Measurements from ENCODE around the gene PKIB. TPM values are rescaled to one million over a fixed set of nuclear protein-coding genes. Genes with fewer than 3 reads are reported as not detected.

PKIB gene
- polyA plus RNA-seq, 6 donors from 2014 or later = 0.53 to 0.68 TPM; not detected in 4

- Mint-ChIP-seq H3K27ac (no peak overlapping the region), H3K9me3 (peaks cover 0 to 9% (median under 1%) of the 10 kb centered on the region in 7 donors)
Observed at GRCh38 chr6:122681705-122682104, 71.5 kb downstream of the PKIB start.

GRCh38 chr6:122683989-122684651 lies 73.9 kb downstream of the PKIB start:
- Mint-ChIP-seq H3K27me3 (peaks cover 0 to 5% (median 0%) of the 10 kb centered on the region in 3 donors), H3K4me1 (no peaks in the 10 kb centered on the region), H3K4me3 (no peak overlapping the region), H3K9me3 (peaks cover 0 to 7% (median 1%) of the 10 kb centered on the region in 7 donors), H3K36me3 (no peaks in the 10 kb centered on the region), H3K27ac (no peak overlapping the region)
- DNase-seq = no peak
- no peak for ATAC-seq (ENCODE audit: low read depth in 2 of 2)

More at GRCh38 chr6:122681705-122682104, 71.5 kb downstream of the PKIB start:
- peaks cover 0 to 10% (median 0%) of the 10 kb centered on the region in 3 donors for H3K27me3 Mint-ChIP-seq
- H3K36me3 Mint-ChIP-seq = no peaks in the 10 kb centered on the region
- peaks cover 0 to 4% (median 0%) of the 10 kb centered on the region in 3 donors for H3K4me1 Mint-ChIP-seq
- no peak for ATAC-seq (ENCODE audit: low read depth in 2 of 2)
- no peak for DNase-seq
- H3K4me3 Mint-ChIP-seq = no peak overlapping the region

GRCh38 chr6:122692175-122692598 lies 82.0 kb downstream of the PKIB start:
- Mint-ChIP-seq H3K27me3 (no peaks in the 10 kb centered on the region), H3K9me3 (peaks cover 0 to 7% (median 0%) of the 10 kb centered on the region in 7 donors), H3K4me3 (no peak overlapping the region), H3K27ac (no peak overlapping the region), H3K4me1 (no peaks in the 10 kb centered on the region), H3K36me3 (no peaks in the 10 kb centered on the region)
- no peak for DNase-seq
- no peak for ATAC-seq (ENCODE audit: low read depth in 2 of 2)

GRCh38 chr6:122692807-122693580 lies 82.8 kb downstream of the PKIB start:
- no peak overlapping the region for H3K27ac Mint-ChIP-seq
- peaks cover 0 to 7% (median 0%) of the 10 kb centered on the region in 7 donors for H3K9me3 Mint-ChIP-seq
- H3K4me1 Mint-ChIP-seq = no peaks in the 10 kb centered on the region
- DNase-seq = no peak
- no peak for ATAC-seq (ENCODE audit: low read depth in 2 of 2)
- H3K4me3 Mint-ChIP-seq = no peak overlapping the region
- H3K27me3 Mint-ChIP-seq = no peaks in the 10 kb centered on the region
- H3K36me3 Mint-ChIP-seq = no peaks in the 10 kb centered on the region

GRCh38 chr6:122694075-122694474 lies 83.9 kb downstream of the PKIB start:
- H3K36me3 Mint-ChIP-seq = no peaks in the 10 kb centered on the region
- H3K27me3 Mint-ChIP-seq = no peaks in the 10 kb centered on the region
- no peak overlapping the region for H3K27ac Mint-ChIP-seq
- no peak overlapping the region for H3K4me3 Mint-ChIP-seq
- DNase-seq (no peak), ATAC-seq (ENCODE audit: low read depth in 2 of 2) (no peak)
- H3K4me1 Mint-ChIP-seq = no peaks in the 10 kb centered on the region
- H3K9me3 Mint-ChIP-seq = peaks cover 0 to 7% (median 0%) of the 10 kb centered on the region in 7 donors

GRCh38 chr6:122694602-122695001 lies 84.4 kb downstream of the PKIB start:
- Mint-ChIP-seq H3K9me3 (peaks cover 0 to 5% (median 0%) of the 10 kb centered on the region in 7 donors), H3K4me3 (no peak overlapping the region), H3K36me3 (no peaks in the 10 kb centered on the region), H3K27me3 (no peaks in the 10 kb centered on the region), H3K4me1 (no peaks in the 10 kb centered on the region), H3K27ac (no peak overlapping the region)
- ATAC-seq (ENCODE audit: low read depth in 2 of 2) = no peak
- no peak for DNase-seq

GRCh38 chr6:122695188-122695587 lies 85.0 kb downstream of the PKIB start:
- no peaks in the 10 kb centered on the region for H3K36me3 Mint-ChIP-seq
- H3K9me3 Mint-ChIP-seq = peaks cover 0 to 2% (median 0%) of the 10 kb centered on the region in 7 donors
- H3K27ac Mint-ChIP-seq = no peak overlapping the region
- DNase-seq (no peak), ATAC-seq (ENCODE audit: low read depth in 2 of 2) (no peak)
- no peaks in the 10 kb centered on the region for H3K4me1 Mint-ChIP-seq
- no peak overlapping the region for H3K4me3 Mint-ChIP-seq
- H3K27me3 Mint-ChIP-seq = no peaks in the 10 kb centered on the region

- Mint-ChIP-seq H3K4me3 (no peak overlapping the region), H3K9me3 (peaks cover 0 to 2% (median 0%) of the 10 kb centered on the region in 7 donors), H3K27ac (no peak overlapping the region), H3K4me1 (no peaks in the 10 kb centered on the region), H3K36me3 (no peaks in the 10 kb centered on the region), H3K27me3 (no peaks in the 10 kb centered on the region)
- ATAC-seq (ENCODE audit: low read depth in 2 of 2) (no peak), DNase-seq (no peak)
Observed at GRCh38 chr6:122696079-122696478, 85.9 kb downstream of the PKIB start.

GRCh38 chr6:122696853-122697252 lies 86.6 kb downstream of the PKIB start:
- ATAC-seq (ENCODE audit: low read depth in 2 of 2) (no peak), DNase-seq (no peak)
- H3K4me3 Mint-ChIP-seq = no peak overlapping the region
- H3K27ac Mint-ChIP-seq = no peak overlapping the region
- no peaks in the 10 kb centered on the region for H3K4me1 Mint-ChIP-seq
- H3K27me3 Mint-ChIP-seq = no peaks in the 10 kb centered on the region
- H3K36me3 Mint-ChIP-seq = no peaks in the 10 kb centered on the region
- H3K9me3 Mint-ChIP-seq = peaks cover 0 to 2% (median 0%) of the 10 kb centered on the region in 7 donors

- peaks cover 0 to 2% (median 0%) of the 10 kb centered on the region in 7 donors for H3K9me3 Mint-ChIP-seq
- no peak for ATAC-seq (ENCODE audit: low read depth in 2 of 2)
- DNase-seq = no peak
- H3K27me3 Mint-ChIP-seq = no peaks in the 10 kb centered on the region
- no peaks in the 10 kb centered on the region for H3K4me1 Mint-ChIP-seq
- no peaks in the 10 kb centered on the region for H3K36me3 Mint-ChIP-seq
- H3K4me3 Mint-ChIP-seq = no peak overlapping the region
- no peak overlapping the region for H3K27ac Mint-ChIP-seq
Observed at GRCh38 chr6:122697458-122697857, 87.3 kb downstream of the PKIB start.

- peaks cover 0 to 3% (median 0%) of the 10 kb centered on the region in 7 donors for H3K9me3 Mint-ChIP-seq
- H3K4me1 Mint-ChIP-seq = no peaks in the 10 kb centered on the region
- no peak overlapping the region for H3K27ac Mint-ChIP-seq
- no peaks in the 10 kb centered on the region for H3K36me3 Mint-ChIP-seq
- no peak for DNase-seq
- H3K27me3 Mint-ChIP-seq = no peaks in the 10 kb centered on the region
- ATAC-seq (ENCODE audit: low read depth in 2 of 2) = no peak
- no peak overlapping the region for H3K4me3 Mint-ChIP-seq
Observed at GRCh38 chr6:122701666-122702065, 91.5 kb downstream of the PKIB start.

- H3K9me3 Mint-ChIP-seq = peaks cover 0 to 3% (median 0%) of the 10 kb centered on the region in 7 donors
- ATAC-seq (ENCODE audit: low read depth in 2 of 2) (no peak), DNase-seq (no peak)
- no peaks in the 10 kb centered on the region for H3K36me3 Mint-ChIP-seq
- H3K4me1 Mint-ChIP-seq = no peaks in the 10 kb centered on the region
- H3K4me3 Mint-ChIP-seq = no peak overlapping the region
- no peaks in the 10 kb centered on the region for H3K27me3 Mint-ChIP-seq
- H3K27ac Mint-ChIP-seq = no peak overlapping the region
Observed at GRCh38 chr6:122702841-122703240, 92.6 kb downstream of the PKIB start.

GRCh38 chr6:122704066-122704465 lies 93.9 kb downstream of the PKIB start:
- H3K27ac Mint-ChIP-seq = no peak overlapping the region
- H3K4me1 Mint-ChIP-seq = no peaks in the 10 kb centered on the region
- no peak overlapping the region for H3K4me3 Mint-ChIP-seq
- no peaks in the 10 kb centered on the region for H3K27me3 Mint-ChIP-seq
- no peak for ATAC-seq (ENCODE audit: low read depth in 2 of 2)
- no peak for DNase-seq
- H3K9me3 Mint-ChIP-seq = peaks cover 0 to 3% (median 0%) of the 10 kb centered on the region in 7 donors
- no peaks in the 10 kb centered on the region for H3K36me3 Mint-ChIP-seq

All from naive B cell (primary cell).